Stimulated activated CD4-positive, alpha-beta T cell treated with anti-CD3 and anti-CD28 coated beads, Interleukin-4, amount 100 ng/mL, for 1 hour (primary cell): Measurements from ENCODE around the gene LMNTD2.

Experiments
- DNase-seq: peaks from one replicate; pipeline ENCODE4 v3.0.0-alpha.2; 2020

Gene LMNTD2

DNA sequence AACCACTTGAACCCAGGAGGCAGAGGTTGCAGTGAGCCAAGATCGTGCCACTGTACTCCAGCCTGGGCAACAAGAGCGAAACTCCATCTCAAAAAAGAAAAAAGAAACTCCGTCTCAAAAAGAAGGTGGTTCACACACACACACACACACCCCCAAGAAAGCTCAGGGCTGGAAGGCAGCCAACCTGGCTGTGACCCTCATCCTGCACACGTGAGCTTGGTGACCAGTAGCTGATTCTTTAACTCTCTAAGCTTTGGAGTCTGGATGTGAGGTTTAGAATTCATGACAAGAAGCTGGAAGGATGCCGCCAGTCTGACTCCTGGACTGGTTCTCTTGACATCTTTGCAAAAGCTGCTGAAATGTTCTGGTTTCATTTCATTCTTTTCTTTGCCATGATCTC, 51.6 kb downstream of the LMNTD2 start:
- no peak for DNase-seq

DNA sequence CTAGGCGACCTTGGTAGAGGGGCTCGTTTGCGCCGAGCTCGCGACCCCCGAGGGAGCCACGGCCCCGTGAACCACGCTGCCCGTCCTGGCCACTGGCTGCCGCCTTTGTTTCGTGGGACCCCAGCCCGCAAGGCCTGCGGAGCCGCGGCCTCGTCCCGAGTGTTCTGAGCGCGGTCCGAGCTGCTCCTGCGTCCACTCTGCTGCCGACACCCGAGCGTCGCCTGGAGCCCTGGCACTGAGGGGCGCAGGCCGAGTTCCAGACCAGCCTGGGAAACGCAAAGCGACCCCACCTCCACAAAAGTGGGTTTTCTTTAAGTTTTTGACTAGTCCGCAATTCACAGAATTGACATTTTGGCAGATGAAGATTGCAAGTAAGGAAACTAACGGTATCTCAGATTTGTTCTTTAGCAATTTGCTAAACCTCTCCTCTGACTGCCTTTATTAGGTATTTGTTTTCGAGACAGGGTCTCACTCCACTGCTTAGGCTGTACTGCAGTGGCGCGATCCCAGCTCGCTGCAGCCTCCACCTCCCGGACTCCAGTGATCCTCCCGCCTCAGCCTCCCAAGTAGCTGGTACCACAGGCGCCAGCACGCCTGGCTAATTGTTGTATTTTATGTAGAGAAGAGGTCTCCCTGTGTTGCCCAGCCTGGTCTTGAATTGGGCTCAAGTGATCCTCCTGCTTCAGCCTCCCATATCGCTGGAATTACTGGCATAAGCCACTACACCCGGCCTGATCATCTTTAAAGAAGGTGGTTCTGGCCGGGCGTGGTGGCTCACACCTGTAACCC, 52.6 kb downstream of the LMNTD2 start:
- DNase-seq: no peak

DNA sequence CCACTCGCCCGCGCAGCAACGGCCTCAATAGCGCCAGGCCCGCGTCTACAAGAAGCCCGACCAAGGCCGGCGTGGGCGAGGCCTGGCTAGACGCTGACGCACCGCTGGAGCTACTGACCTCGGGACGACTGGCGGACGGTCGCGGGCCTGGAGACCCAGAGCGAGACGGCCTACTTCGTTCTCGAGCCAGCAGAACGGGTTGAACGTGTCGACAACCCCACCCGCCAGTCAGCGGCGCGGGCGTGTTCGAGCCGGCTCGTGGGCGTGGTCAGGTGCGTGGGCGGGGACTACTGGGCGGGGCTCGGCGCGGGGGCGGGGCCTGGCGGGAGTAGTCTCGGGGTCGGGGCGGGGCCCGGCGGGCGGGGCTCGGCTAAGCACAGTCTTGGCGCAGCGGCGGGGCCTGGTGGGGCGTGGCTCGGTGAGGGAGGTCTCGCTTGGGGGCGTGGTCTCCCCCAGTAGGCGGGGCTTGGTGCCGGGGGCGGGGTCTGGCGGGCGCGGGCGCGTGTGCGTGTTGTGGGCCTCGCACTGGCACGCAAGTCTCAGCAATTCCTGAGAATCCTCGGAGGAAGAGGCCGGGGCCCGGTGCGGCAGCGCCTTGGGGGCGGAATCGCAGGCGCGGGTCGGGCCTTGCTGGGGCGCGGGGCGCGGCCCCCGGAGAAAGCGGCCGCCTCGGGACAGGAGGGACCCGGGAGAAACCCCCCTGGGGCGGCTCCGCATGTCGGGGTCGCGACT, 53.4 kb downstream of the LMNTD2 start, which contains the start of gene RNH1:
RNH1 (minus strand) TSS at position 248 of the 732 bp plus-strand sequence. CDS start 5,080 bp downstream, outside the sequence.
- DNase-seq: peak; percentile 100

DNA sequence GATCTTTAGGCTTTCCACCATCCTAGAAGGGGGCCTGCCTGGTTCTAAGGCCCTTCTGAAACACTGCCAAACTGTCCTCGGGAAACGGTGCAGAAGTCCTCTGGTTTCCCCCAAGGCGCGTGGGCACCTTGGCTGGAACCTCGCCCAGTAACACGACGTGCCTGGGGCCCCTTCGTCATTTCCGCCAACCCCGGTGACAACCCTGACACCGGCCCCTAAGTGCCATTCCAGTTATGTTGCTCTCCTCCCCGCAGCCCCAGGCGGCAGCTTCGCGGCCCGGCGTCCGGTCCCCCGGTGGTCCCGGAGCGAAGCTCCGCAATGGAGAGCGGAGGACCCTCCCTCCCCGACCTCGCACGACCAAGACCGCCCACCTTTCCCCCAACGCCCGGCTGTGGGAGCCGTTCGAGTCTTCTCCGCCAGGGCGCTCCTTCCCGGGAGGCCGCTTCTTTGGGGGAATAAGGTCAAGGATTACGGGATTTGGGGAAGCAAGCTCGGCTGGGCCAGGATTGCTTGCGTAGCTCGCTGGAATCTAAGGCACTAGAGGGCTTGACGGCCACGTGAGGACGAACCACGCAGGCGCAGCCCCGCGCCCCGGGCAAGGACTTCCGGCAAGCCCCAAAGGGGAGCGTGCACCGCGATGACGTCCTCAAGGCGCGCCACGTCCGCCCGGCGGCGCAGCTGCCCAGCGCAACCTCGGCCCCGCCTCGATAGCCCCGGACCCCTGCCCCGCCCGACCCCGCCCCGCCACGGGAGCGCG, 54.1 kb downstream of the LMNTD2 start:
- peak; percentile 98 for DNase-seq

DNA sequence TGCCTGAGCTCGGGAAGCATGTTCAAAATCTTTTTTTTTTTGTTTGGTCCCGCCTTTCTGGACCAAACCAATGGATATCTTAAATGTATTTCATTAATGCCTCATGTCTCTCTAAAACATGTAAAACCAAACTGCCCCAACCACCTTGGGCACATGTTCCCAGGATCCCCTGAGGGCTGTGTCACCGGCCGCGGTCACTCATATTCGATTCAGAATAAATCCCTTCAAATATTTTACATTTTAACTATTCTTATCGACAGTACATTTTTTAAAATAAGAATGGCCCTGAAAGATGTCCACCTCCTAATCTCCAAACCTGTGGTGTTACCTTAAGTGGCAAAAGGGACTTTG, 55.6 kb downstream of the LMNTD2 start:
- no peak for DNase-seq
